ENCODE measurements around the gene SLC47A2.

Gene SLC47A2

DNA sequence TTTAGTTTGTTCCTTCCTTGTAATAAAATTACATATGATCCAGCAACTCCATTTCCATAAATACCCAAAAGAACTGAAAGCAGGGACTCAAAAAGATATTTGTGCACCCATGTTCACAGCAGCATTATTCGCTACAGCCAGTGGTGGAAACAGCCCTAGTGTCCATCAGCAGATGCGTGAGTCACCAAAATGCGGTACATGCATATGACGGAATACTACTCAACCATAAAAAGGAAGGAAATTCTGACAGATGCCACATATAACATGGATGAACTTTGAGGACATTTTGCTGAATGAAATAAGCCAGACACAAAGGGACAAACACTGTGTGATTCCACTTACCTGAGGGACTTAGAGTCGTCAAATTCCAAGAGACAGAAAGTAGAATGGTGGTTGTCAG is 9.1 kb upstream of the SLC47A2 start:
- DNase-seq, result peak in 1 of 2 donors; percentile 25

DNA sequence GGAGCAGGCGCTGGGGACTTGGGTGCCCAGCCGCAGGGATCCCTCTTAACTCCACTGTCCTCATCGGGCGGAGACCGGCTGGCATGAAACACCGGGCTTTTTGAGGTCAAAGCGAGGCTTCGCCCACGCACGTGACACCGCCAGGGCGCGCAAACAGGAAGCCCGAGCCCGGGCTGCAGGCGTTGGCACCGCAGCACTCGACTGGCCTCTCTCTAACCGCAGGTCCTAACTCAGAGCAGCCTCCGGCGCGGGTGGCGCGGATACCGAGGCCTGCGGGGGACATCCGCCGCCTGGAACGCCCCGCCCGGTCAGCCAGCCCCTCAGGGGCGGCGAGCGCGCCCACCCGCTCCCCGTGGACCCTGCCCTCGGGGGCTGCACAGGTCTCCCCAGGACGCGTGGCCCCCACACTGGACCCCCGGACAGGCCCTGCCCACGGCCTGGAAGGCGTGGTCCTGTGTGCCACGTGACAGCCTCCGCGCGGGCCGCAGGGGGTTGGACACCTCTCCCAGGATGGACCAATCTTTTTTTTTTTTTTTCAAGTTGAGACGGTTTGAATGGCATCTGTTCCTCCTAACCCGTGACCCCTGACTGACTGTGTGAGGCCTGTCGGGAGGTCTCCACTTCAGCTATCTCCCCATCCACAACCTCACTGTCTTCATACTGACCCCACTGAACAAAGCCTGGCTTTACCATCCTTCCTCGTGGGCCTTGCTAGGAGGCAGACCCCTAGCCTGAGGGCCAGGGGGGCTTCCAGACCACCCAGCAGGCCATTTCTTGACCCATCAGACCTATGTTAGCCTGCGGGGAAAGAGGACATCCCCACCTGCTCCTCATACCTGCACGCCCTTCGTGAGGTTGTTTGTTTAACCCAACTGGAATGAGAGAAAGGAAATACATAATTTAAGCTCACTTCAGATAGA is 8.4 kb upstream of the SLC47A2 start:
- peak; percentile 52 to 71 for DNase-seq

DNA sequence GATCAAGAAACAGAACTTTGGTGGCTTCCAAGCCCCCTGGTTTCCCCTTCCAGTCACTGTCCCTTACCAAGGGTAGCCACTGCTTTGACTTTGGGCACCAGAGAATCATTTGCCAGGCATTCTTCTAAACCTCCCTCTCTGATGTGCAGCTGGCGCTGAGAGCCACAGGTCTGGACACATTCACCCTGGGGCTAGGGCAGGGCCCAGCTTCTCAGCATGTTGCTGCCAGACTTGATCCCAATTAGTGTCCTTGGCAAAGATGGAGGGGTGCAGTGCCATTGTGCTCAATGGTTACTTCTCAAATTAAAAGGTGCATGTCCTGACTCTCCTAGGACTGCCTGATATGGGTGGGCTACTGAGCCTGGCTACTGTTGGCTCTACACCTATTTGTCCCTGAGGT is 7.6 kb upstream of the SLC47A2 start:
- no peak for DNase-seq

DNA sequence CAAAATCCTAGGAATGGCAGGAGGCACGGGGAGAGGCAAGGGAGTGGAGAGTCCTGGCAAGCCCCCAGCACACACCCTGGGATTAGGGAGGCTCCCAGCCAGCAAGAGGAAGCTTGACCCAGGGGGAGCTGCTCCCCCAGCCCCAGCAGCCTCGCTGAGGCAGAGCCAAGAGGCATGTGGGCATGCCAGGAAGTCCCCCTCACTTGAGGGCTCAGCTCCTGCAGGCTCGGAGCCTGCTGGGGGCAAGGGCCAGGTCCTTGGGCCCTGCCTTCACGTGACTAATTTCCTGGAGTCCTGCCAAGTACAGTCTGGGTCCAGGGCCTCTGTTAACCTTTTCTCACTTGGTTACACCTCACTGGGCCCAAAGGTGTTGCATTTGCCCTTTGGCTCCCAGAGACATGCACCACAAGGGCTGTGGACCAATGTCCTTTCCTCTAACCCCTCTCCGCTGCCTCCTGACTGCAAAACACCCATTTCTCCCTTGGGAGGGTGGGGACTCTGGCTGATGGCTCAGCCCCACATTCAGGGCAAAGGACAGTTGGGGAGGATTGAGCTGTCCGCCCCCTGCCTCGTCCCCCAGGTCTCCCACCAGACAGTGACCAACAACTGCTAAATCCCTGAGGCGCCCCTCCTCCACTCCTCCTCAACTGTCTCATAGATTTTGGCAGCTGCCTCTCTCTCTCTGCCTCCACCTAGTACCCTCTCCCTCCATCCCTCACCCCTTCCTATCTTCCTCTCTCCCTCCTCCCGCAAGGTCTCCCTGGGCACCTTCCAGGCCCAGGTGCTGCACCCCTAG is 4.4 kb upstream of the SLC47A2 start:
- DNase-seq, result no peak

DNA sequence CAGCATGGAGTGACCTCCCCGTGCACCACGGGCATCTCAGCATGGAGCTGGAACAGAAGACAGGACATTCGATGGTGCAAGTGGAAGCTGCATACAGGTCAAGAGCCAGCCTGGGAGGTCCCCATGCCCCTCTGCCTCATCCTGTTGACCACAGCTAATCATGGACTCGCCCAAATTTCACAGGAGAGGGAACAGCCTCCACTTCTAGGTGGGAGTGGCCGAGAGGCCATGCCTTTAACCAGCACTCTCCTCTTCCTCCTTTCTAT is 3.8 kb upstream of the SLC47A2 start:
- DNase-seq, result no peak

DNA sequence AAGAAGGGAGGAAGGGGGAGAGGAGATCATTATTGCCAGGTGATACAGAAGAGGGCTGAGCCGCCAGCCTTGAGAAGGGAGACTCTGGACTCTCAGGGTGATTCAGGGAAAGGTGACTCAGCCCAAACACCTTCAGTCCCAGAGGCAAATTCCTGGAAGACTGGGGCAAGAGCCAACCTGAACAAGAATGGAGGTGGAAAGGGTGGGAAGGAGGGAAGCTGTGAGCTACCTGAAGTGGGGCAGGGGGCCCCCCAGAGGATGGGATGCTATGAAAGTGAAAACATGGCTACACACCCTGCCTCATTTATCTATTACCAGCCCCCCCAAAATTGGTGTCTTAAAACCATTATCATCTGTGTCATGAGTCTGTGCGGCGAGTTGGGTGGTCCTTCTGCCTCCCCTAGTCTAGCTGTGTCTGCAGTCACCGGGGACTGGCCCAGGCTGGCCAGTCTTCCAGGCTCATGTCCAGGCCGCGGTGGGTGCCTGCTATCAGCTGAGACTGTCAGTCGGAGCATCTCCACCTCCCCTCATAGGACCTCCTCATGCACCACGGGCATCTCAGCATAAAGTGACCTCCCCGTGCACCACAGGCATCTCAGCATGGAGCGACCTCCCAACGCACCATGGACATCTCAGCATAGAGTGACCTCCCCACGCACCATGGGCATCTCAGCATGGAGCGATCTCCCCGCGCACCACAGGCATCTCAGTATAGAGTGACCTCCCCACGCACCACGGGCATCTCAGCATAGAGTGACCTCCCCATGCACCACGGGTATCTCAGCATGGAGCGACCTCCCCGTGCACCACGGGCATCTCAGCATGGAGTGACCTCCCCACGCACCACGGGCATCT is 3.2 kb upstream of the SLC47A2 start:
- DNase-seq, result no peak

DNA sequence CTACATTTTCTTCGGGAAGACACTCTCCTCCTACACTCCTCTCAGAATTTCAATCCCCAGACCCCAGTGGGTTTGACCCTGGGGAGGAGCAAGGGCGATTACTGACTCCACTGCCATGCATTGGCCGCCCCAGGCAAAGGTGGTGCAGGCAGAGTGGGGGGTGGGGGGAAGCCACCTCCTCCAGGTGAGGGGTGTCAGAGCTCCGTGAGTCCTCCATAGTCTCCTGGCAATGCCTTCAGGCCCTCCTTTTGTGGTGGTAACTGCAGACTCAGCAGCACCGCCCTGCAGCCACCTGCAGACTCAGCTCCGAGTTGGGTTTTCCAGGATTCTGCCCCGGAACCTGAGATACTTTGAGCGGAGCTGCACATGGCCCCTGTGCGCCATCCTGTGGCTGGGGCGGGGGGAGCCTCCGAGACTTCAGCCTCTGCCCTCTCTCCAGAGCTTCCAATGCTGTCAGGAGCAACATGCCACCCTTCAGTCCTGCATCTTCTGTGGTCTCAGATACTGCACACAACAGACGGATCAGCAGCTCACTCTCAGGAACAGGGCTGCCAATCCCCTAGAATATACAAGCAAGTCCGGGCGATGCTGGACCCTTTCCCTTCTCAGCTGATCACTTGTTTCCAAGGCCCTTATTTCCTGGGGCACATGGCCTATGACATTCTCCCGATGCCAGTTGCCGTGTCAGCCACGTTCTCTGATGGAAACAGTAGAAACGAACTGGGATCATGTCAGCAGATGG is 2.4 kb upstream of the SLC47A2 start:
- no peak for DNase-seq

DNA sequence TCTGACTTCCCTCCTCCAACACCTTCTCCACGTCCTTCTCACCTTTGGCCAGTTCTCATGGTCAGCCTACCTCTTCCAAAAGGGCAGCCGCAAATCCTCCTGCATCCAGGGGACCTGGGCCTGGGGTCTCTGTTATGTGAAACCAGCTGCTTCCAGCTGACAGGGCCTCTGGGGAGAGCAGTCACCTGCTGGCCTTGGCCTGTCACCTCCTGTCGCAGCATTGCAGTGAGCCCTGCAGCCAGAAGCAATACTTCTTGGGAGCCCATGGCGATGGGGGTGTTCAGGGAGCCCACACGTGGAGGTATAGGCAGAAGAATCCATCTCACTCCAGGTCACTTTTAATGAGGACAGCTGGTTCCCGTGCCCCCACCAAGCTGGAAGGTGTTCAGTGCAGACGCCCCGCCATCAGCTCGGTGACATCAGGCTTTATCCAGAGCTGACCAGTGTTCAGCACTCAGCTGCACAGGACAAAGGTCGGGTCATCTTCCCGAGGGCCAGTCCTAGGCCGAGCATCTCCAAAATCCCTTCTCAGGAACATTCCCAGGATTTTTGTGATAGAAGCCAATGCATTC is 1.7 kb upstream of the SLC47A2 start:
- no peak for DNase-seq

DNA sequence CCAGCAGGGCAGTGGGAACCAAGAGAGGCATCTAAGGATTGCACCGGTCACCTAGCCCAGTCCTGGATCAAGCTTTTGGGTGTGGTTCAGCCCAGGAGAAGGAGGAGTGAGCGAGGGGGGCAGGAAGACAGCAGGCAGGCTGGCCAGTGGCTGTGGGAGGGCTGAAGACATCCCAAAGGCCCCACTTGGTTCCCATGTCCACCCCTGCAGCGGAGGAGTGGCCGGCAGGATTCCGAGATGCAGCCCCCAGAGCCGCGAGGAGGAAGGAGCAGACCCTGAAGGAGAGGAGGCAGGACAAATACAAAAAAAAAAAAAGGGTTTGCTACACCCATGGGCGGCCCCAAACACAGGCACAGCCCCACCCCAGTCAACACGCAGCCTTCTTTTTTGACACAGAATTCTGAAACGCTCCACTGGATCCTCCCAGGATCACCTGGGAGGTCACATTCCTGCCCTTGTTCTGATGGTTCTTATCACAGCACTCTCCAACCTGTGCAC is 1.1 kb upstream of the SLC47A2 start:
- DNase-seq, result no peak

DNA sequence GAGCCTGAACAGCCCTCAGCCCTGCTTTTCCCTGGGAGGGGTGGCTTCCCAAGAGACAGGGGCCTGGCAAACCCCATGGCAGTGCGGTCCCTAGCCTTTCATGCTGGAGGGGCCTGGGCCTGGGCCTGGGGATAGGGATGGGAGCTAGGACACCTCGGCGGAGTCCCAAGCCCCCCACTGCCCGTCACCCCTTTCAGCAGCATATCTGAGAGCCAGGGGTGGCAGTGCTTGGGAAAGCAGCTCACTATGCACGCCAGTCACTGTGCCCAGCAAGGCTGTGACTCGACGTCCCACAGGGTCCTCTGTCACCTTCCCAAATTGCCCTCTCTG is 612 bp upstream of the SLC47A2 start:
- no peak for DNase-seq

DNA sequence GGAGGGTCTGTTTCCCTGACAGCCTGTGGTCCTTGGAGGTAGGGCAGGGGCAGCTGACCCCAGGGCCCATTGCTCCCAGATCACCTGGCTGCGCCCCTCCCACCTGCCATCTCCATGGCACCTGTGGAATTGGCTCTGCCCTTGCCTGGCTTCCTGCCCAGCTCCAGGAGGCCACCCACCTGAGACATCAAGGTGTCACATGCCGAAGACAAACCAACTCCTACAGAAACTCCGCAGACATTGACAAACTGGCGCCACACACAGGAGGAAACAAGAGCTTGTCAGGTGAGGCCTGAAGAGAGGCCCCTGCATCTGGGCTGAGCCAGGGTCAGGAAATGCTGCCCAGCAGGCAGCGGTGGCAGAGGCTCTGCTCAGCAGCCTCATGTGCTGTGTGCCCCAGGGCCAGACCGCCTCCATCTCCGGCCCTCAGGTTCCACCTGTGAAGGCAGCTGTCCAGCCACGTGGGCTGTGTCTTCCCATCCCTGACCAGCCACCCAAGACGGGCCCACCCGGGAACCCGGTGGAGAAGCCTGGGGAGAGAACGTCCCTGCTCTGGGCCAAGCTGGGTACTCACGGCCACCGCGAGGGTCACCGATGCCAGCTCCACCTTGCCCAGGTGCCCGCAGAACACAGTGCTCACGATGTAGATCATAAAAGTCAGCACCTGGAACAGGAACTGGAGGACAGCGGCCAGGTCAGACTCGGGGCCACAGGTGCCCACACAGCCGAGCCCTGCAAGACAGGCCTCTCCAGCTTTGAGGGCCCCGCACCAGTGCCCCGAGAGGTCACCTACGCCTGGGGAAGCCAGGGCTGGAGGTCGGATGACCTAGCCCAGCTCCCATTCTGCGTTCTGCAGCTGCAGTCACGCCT is 1.6 kb downstream of the SLC47A2 start:
- no peak for DNase-seq

DNA sequence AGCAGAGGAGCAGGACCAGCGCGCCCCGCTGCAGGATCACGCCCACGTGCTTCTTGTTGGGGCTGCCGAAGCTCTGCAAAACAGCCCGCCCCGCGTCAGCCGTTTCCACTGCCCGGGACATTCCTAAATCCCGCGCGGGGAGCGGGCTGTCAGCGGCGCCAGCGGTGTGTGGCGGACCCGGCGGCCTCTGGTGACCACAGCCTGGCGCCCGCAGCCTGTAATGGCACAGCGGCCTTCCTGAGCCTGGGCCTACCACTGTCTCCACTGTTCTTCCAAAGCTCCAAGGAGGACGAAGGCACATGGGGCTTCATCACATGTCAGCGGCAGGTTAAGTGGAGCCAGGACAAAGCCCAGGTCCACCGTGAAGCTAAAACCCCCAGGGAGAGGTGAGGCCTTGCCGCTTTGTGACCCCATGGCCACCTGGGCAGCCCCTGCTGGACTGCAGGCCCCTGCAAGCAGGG is 2.5 kb downstream of the SLC47A2 start:
- no peak for DNase-seq

DNA sequence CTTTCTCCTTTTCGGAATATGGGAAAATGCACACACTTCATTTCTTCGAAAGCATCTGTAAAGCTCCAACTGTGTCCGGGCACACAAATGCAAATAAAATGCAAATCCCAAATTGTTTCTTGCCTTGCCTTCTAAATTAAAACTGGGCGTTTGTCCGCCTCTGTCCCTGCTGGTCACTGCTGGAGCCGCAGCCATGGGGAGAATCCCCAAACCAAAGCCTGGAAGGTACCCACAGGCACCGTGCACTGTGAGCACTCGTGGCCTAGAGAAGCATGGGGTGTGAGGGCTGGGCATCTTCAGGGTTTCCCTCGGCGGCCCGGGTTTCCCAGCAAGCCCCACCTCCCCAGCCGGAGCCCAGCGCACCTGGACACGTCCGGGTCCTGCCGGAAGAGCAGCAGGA is 2.9 kb downstream of the SLC47A2 start:
- no peak for DNase-seq

DNA sequence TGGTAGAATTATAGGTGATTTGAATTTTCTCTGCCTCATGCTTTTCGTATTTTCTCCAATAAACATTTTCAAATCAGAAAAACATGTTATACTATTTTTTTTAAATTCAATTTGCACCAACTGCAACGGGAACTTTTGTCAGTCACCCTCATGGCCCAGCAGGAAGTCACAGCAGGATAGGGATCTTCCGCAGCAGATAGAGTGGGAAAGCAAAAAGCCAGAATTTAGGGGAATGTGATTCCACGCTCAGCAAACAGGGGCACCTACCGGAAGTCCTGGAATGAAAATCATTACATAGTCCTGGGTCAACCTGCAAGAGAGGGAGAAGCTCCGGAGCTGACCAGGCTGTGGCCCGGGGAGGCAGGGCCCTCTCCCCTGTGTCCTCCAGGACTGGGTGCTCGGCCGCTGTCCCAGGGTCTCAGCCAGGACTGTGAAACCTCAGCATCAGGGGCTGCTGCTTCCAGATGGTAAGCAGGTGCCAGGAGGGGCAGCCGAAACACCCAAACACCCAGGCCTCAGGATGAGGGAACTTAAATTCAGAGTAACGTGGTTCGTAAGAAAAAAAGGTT is 3.9 kb downstream of the SLC47A2 start:
- DNase-seq, result no peak

DNA sequence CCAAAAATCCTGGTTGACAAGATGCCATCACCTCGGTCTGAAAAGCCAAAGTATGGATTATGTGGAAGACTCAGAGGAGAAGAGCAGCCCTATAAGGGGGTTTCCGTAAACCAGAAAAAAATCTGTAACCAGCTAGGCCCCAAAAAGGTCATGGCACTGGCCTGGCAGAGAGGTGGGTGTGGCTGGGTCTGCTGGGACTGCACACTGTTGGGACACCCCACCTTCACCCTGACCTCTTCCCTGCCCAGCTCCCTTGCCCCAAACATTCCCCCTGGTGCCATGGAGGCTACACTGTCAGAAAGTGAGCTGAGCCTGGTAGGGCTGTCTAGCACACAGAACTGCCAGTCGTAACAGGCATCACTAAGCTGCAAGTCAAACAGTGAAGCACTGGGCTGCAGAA is 6.5 kb downstream of the SLC47A2 start:
- DNase-seq, result no peak

DNA sequence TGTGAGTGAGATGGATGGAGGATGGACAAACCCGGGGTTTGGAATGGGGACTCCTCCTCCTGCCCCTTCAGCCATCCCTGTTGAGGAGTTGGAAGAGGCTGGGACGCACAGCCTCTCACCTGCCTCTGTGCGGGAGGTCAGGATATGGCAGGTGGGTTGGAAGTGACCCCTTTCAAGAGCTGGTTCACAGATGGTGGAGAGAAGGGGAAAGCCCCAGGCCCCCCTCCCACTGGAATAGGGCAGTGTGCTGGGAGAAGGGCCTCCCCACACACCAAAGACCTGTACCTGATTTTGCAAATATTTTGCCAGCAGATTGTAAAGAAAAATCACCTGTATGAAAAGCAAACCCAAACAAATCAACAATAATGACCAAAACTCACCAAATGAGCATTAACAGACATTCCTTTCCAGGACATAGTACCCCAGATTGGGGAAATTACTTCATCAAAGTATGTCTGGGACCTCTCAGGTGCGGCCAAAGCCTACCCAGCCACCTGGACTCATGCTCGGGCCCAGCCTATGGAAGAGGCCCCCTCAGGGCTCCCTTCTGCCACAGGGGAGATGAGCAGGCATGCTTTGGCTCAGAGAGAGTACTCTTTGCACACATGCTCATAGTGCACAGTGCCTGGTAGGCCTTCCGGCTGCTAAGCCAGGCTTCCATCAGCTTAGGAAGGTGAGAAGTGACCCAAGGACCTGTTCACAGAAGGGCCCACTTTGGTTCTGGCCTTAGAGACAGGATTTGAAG is 7.8 kb downstream of the SLC47A2 start:
- no peak for DNase-seq

DNA sequence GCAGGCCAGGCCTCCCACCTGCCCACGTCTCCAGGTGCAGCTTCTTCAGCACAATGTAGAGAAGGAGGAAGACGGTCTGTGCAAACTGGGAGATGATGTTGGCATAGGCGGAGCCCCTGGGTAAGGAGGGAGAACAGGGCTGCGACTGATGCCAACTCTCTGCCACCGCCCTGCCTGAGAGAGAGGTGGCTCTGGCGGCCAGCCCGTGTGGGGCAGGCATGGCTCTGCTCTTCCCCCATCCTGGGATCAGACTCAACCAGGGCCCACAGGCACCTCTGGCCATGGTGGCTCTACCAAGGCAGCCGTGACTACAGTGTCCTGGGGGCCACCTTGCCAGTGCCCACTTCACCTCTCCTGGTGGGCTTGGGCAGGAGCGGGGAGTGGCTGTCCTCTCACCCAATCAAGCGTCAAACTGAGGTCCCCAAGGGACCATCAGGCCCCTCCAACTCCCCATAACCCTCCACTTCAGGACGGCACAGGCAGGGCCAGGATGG is 8.6 kb downstream of the SLC47A2 start:
- DNase-seq, result no peak

DNA sequence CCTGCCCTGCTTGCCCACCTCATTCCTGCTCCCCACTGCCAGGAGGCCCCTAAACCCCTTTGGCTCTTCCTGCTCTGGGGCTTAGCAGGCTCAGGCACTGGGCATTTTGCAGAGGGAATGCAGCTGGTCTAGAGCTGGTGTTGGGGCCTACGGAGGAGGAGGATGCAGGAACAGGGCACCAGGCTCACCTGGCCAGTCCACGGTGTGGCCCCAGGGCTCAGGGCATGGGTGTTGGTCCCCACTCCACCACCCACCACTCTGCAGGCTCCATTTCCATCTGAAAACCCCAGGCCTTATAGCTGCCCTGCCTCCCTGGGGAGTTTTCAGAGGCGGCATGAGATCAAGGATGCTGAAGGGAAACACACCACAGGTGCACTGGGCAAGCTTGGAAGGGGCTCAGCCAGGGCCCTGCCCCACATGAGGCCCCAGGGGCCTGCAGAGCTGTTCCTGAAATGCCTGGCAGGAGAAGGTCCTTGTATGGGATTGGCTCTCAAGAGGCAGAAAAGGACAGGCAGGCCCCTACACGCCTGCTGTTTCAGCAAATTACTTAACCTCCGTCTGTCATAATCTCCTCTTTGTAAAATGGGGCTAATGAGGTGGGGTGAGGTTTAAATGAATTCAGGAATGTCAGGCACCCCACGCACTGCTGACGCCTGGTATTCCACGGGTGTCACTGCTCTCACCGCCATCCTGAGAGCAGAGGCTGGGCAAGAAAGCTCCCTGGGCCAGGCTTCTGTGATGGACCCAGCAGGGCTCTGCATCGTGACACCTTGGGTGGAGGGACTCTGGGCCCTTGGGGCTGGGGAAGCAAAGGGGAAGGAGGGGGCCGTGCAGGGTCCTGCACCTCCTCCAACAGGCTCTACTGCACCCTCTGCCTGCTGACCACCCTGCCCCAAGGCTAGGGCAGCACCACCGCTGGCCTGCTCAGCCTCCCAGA is 9.3 kb downstream of the SLC47A2 start:
- DNase-seq, result no peak

Measured in CD4-positive, alpha-beta T cell treated with Interferon alpha-2 for 1 hour (primary cell).